Activated CD8-positive, alpha-beta memory T cell treated with anti-CD3 and anti-CD28 coated beads for 4 hours (primary cell): ENCODE results near the gene XPO6.

Experiments
- DNase-seq, 2 donors: peaks; one replicate each; pipeline ENCODE4 v3.0.0-alpha.2; 2020; ENCODE audit warnings: low read depth in 2 of 2

The XPO6 gene

GRCh38 chr16:28110074-28110473 lies 101.7 kb downstream of the XPO6 start:
- DNase-seq = no peak

- DNase-seq = no peak
Measured at GRCh38 chr16:28108590-28109247, 103.0 kb downstream of the XPO6 start.

- DNase-seq = no peak
Measured at GRCh38 chr16:28107232-28107631, 104.5 kb downstream of the XPO6 start.

GRCh38 chr16:28106467-28107215 lies 105.1 kb downstream of the XPO6 start:
- no peak for DNase-seq

- DNase-seq = no peak
Measured at GRCh38 chr16:28105954-28106353, 105.8 kb downstream of the XPO6 start.

- DNase-seq = no peak
Measured at GRCh38 chr16:28105297-28105696, 106.5 kb downstream of the XPO6 start.

- DNase-seq = no peak
Measured at GRCh38 chr16:28104404-28104803, 107.4 kb downstream of the XPO6 start.

- no peak for DNase-seq
Measured at GRCh38 chr16:28103516-28104170, 108.1 kb downstream of the XPO6 start.

- no peak for DNase-seq
Measured at GRCh38 chr16:28101533-28101890, 110.3 kb downstream of the XPO6 start.

GRCh38 chr16:28100810-28101532 lies 110.8 kb downstream of the XPO6 start:
- DNase-seq = no peak

- no peak for DNase-seq
Measured at GRCh38 chr16:28098959-28099945, 112.5 kb downstream of the XPO6 start.

GRCh38 chr16:28098171-28098958 lies 113.4 kb downstream of the XPO6 start:
- no peak for DNase-seq

GRCh38 chr16:28096983-28097899 lies 114.5 kb downstream of the XPO6 start:
- DNase-seq = no peak

- no peak for DNase-seq
Measured at GRCh38 chr16:28093385-28093725, 118.4 kb downstream of the XPO6 start.

GRCh38 chr16:28092721-28093384 lies 118.9 kb downstream of the XPO6 start:
- DNase-seq = no peak

- no peak for DNase-seq
Measured at GRCh38 chr16:28091656-28092055, 120.1 kb downstream of the XPO6 start.

GRCh38 chr16:28090646-28091377 lies 121.0 kb downstream of the XPO6 start:
- DNase-seq = no peak

GRCh38 chr16:28089992-28090365 lies 121.8 kb downstream of the XPO6 start:
- DNase-seq = no peak
